WTC11 (cell line): Measurements from ENCODE around the gene TGFBI.

Experiments
- CTCF ChIP-seq: fragments of 200-600 bp; IDR thresholded peaks from 2 replicates; pipeline ENCODE4 v1.8.0; 2022; ENCODE audit warnings: antibody characterized with exemption
- ESRRA ChIP-seq: sonication (generic); formaldehyde crosslinking; IDR thresholded peaks from 2 replicates; pipeline ENCODE4 v1.8.1; 2022; ENCODE audit warnings: mild to moderate bottlenecking, missing genetic modification reagents, borderline replicate concordance
- JUN ChIP-seq: sonication (generic); formaldehyde crosslinking; IDR thresholded peaks from 2 replicates; pipeline ENCODE4 v1.8.0; 2023; ENCODE audit warnings: mild to moderate bottlenecking, missing genetic modification reagents
- NFYB ChIP-seq: sonication (generic); formaldehyde crosslinking; conservative IDR thresholded peaks from 2 replicates; pipeline ENCODE4 v1.8.0; 2022; ENCODE audit warnings: low read depth, missing genetic modification reagents
- NR2C2 ChIP-seq: sonication (generic); formaldehyde crosslinking; IDR thresholded peaks from 2 replicates; pipeline ENCODE4 v1.8.0; 2022; ENCODE audit warnings: mild to moderate bottlenecking, missing genetic modification reagents
- NR3C1 ChIP-seq: sonication (generic); formaldehyde crosslinking; conservative IDR thresholded peaks from 2 replicates; pipeline ENCODE4 v1.8.1; 2023; ENCODE audit warnings: low read depth, mild to moderate bottlenecking, missing genetic modification reagents
- SMAD4 ChIP-seq: sonication (generic); formaldehyde crosslinking; IDR thresholded peaks from 2 replicates; pipeline ENCODE4 v1.8.0; 2022; ENCODE audit warnings: mild to moderate bottlenecking, missing genetic modification reagents
- ZNF263 ChIP-seq: sonication (generic); formaldehyde crosslinking; IDR thresholded peaks from 2 replicates; pipeline ENCODE4 v1.8.1; 2022; ENCODE audit warnings: low read depth, mild to moderate bottlenecking, moderate library complexity, missing genetic modification reagents
- ZNF317 ChIP-seq: sonication (generic); formaldehyde crosslinking; IDR thresholded peaks from 2 replicates; pipeline ENCODE4 v1.8.1; 2023; ENCODE audit warnings: low read depth, mild to moderate bottlenecking, moderate library complexity, missing genetic modification reagents, borderline replicate concordance
- ZNF423 ChIP-seq: fragments of 250-450 bp; sonication (Bioruptor Pico); IDR thresholded peaks from 2 replicates; pipeline ENCODE4 v2.1.2; 2022; ENCODE audit warnings: mild to moderate bottlenecking, moderate library complexity
- TF ChIP-seq, protein P1 (sequence below): sonication (generic); formaldehyde crosslinking; IDR thresholded peaks from 2 replicates; pipeline ENCODE4 v1.8.0; 2022; ENCODE audit warnings: mild to moderate bottlenecking, missing genetic modification reagents

DNA sequence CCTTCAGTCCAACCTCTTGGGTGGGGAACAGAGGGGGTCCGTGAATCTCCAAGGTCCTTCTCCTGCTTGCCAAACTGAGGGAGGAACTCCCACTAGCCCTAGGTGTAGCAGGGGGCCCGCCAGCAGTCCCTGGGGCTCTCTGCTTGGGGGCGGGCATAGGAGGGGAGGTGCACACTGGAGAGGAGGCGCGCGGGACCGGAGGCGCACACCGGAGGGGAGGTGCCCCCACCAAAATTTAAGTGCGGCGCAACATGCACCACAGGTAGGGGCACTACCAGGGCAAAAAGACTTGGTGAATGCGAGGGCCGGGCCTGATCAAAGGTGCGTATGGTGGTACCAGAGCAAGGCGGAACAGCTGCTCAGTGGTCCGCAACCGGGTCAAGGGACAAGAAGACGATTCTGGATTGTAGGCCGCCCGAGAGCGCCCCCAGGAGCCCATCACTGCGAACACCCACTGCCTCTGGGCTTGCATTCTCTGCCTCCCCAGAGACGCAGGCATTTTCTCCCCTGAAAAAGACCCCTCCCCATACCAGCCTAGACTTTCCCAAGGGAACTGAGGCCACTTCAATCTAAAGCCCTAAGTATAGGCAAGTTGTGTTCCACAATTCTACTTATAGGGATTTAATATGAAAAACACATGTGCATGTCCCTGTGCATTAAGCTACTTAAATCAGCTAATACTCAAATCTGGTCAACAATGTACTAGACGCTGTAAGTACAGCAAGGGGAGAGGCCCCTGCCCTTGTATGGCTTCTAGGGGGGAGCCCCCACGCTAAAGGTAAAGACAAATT is 50.6 kb downstream of the TGFBI start:
- no peak for TF ChIP-seq JUN (CRISPR knock-in tag)
- TF ChIP-seq ZNF263 (CRISPR knock-in tag), result no peak
- no peak for TF ChIP-seq NR2C2
- peak; percentile 21; the same call in 1 of the 2 replicates for TF ChIP-seq CTCF
- TF ChIP-seq ZNF423 (CRISPR knock-in tag), result no peak
- no peak for TF ChIP-seq NR3C1 (CRISPR knock-in tag)
- TF ChIP-seq ZNF317, result no peak
- no peak for TF ChIP-seq ESRRA (CRISPR knock-in tag)
- no peak for TF ChIP-seq SMAD4 (CRISPR knock-in tag)
- TF ChIP-seq NFYB (CRISPR knock-in tag), result no peak
- TF ChIP-seq, protein P1, sequence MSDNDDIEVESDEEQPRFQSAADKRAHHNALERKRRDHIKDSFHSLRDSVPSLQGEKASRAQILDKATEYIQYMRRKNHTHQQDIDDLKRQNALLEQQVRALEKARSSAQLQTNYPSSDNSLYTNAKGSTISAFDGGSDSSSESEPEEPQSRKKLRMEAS (CRISPR knock-in tag), result no peak
